Vagina (tissue), 2 donors: Measurements from ENCODE around the gene RPN2. TPM values are rescaled to one million over a fixed set of nuclear protein-coding genes. Genes with fewer than 3 reads are reported as not detected.

ENCODE experiments used
- DNase-seq, 2 donors: peaks; one replicate each; pipeline ENCODE4 v3.0.0-alpha.2; 2017; ENCODE audit errors: extremely low spot score in 2 of 2
- H3K27ac ChIP-seq: fragments of 200-600 bp; sonication (generic); one replicate; pipeline ENCODE4 v1.5.1; 2019
- H3K27me3 ChIP-seq: fragments of 200-600 bp; sonication (generic); one replicate; pipeline ENCODE4 v1.5.1; 2019
- H3K36me3 ChIP-seq, 2 donors: fragments of 200-600 bp; sonication (generic); one replicate each; pipeline ENCODE4 v1.5.1; 2017 to 2019
- H3K4me1 ChIP-seq: fragments of 200-600 bp; sonication (generic); one replicate; pipeline ENCODE4 v1.5.1; 2019
- H3K4me3 ChIP-seq, 2 donors: fragments of 200-600 bp; sonication (generic); 1 replicate in 1 of 2; 2 replicates in 1 of 2; pipeline ENCODE4 v1.5.1; 2016 to 2019
- H3K9me3 ChIP-seq: fragments of 200-600 bp; sonication (generic); one replicate; pipeline ENCODE4 v1.5.1; 2019
- CTCF ChIP-seq, 3 experiments: fragments of 450-650 bp in 2 of 3; fragments of 200-600 bp in 1 of 3; sonication (generic) in 1 of 3; IDR thresholded peaks; one replicate each; pipeline ENCODE4 v1.5.1; 2017 to 2019; ENCODE audit warnings: antibody characterized with exemption in 3 of 3, mild to moderate bottlenecking in 2 of 3, moderate library complexity in 2 of 3
- POLR2A ChIP-seq, 2 donors: fragments of 450-650 bp; IDR thresholded peaks; one replicate each; pipeline ENCODE4 v1.6.1; 2017; ENCODE audit warnings: antibody characterized with exemption in 2 of 2, mild to moderate bottlenecking in 2 of 2, moderate library complexity in 2 of 2
- POLR2AphosphoS5 ChIP-seq, 2 donors: sonication (generic); formaldehyde crosslinking; IDR thresholded peaks; one replicate each; pipeline ENCODE4 v1.9.0; 2017; ENCODE audit warnings: antibody characterized with exemption in 2 of 2, mild to moderate bottlenecking in 2 of 2, low read depth in 1 of 2; ENCODE audit not compliant: insufficient read depth in 1 of 2
- intact Hi-C: fragments of 100-400 bp; cut with DNase I; formaldehyde crosslinking; loops from one replicate; pipeline ENCODE4 v1.15.1; 2023
- total RNA-seq: library from RNA; depleted of rRNA; stranded (reverse); fragments of >200 nt; gene quantifications from one replicate; pipeline ENCODE4 v1.2.3, GENCODE V29; 2016

RPN2 gene
- total RNA-seq, 1 donor from 2014 or later: 103 TPM

GRCh38 chr20:37251825-37252477 is 72.8 kb downstream of the RPN2 start:
- TF ChIP-seq POLR2A (IDR thresholded peaks at IDR 0.05) (no peak), POLR2AphosphoS5 (IDR thresholded peaks at IDR 0.05; ENCODE audit: insufficient read depth in 1 of 2, low read depth in 1 of 2) (no peak), CTCF (IDR thresholded peaks at IDR 0.05) (no peak)
- Histone ChIP-seq H3K36me3 (no peaks in the 10 kb centered on the region), H3K4me3 (no peak overlapping the region), H3K4me1 (no peaks in the 10 kb centered on the region), H3K27me3 (no peaks in the 10 kb centered on the region), H3K27ac (no peak overlapping the region), H3K9me3 (peaks cover 5% of the 10 kb centered on the region)
- intact Hi-C loops: no loop called here
- DNase-seq: no peak

GRCh38 chr20:37253087-37253486 is 74.0 kb downstream of the RPN2 start:
- intact Hi-C loops: no loop called here
- no peaks in the 10 kb centered on the region for H3K27me3 ChIP-seq
- no peaks in the 10 kb centered on the region for H3K4me1 ChIP-seq
- no peak overlapping the region for H3K27ac ChIP-seq
- H3K9me3 ChIP-seq: peaks cover 5% of the 10 kb centered on the region
- no peak overlapping the region for H3K4me3 ChIP-seq
- DNase-seq: no peak
- H3K36me3 ChIP-seq: no peaks in the 10 kb centered on the region
- TF ChIP-seq POLR2AphosphoS5 (IDR thresholded peaks at IDR 0.05; ENCODE audit: insufficient read depth in 1 of 2, low read depth in 1 of 2): no peak
- TF ChIP-seq POLR2A (IDR thresholded peaks at IDR 0.05): no peak
- no peak for TF ChIP-seq CTCF (IDR thresholded peaks at IDR 0.05)

GRCh38 chr20:37254114-37254878 is 75.2 kb downstream of the RPN2 start:
- H3K9me3 ChIP-seq: peaks cover 5% of the 10 kb centered on the region
- no peaks in the 10 kb centered on the region for H3K36me3 ChIP-seq
- no peak overlapping the region for H3K4me3 ChIP-seq
- TF ChIP-seq POLR2A (IDR thresholded peaks at IDR 0.05) (no peak), POLR2AphosphoS5 (IDR thresholded peaks at IDR 0.05; ENCODE audit: insufficient read depth in 1 of 2, low read depth in 1 of 2) (no peak), CTCF (IDR thresholded peaks at IDR 0.05) (no peak)
- no peaks in the 10 kb centered on the region for H3K4me1 ChIP-seq
- intact Hi-C loops: no loop called here
- no peak overlapping the region for H3K27ac ChIP-seq
- H3K27me3 ChIP-seq: no peaks in the 10 kb centered on the region
- no peak for DNase-seq

GRCh38 chr20:37256286-37256685 is 77.2 kb downstream of the RPN2 start:
- Histone ChIP-seq H3K36me3 (no peaks in the 10 kb centered on the region), H3K4me1 (no peaks in the 10 kb centered on the region), H3K27ac (no peak overlapping the region), H3K4me3 (no peak overlapping the region), H3K27me3 (no peaks in the 10 kb centered on the region), H3K9me3 (peaks cover 5% of the 10 kb centered on the region)
- DNase-seq: no peak
- TF ChIP-seq POLR2AphosphoS5 (IDR thresholded peaks at IDR 0.05; ENCODE audit: insufficient read depth in 1 of 2, low read depth in 1 of 2) (no peak), CTCF (IDR thresholded peaks at IDR 0.05) (no peak), POLR2A (IDR thresholded peaks at IDR 0.05) (no peak)
- intact Hi-C loops: no loop called here

- no peaks in the 10 kb centered on the region for H3K36me3 ChIP-seq
- TF ChIP-seq POLR2A (IDR thresholded peaks at IDR 0.05): no peak
- no peak for DNase-seq
- H3K4me3 ChIP-seq: no peak overlapping the region
- H3K4me1 ChIP-seq: no peaks in the 10 kb centered on the region
- no peaks in the 10 kb centered on the region for H3K27me3 ChIP-seq
- intact Hi-C loops: no loop called here
- H3K27ac ChIP-seq: no peak overlapping the region
- H3K9me3 ChIP-seq: peaks cover 5% of the 10 kb centered on the region
These were observed 78.4 kb downstream of the RPN2 start for GRCh38 chr20:37257530-37257929.
